Liver (tissue), 9 donors: ENCODE data around the gene MUC21. TPM values are rescaled to one million over a fixed set of nuclear protein-coding genes. Genes with fewer than 3 reads are reported as not detected.

Source experiments
- DNase-seq: peaks from one replicate; pipeline ENCODE4 v3.0.0-alpha.2; 2017; ENCODE audit warnings: low spot score
- H3K27ac ChIP-seq, 2 donors: one replicate each; pipeline ENCODE4 v1.7.0; 2013; ENCODE audit warnings: inconsistent platforms in 2 of 2, low read length in 2 of 2, control low read depth in 1 of 2, low read depth in 1 of 2, mild to moderate bottlenecking in 1 of 2
- H3K27me3 ChIP-seq, 4 donors: one replicate each; pipeline versions ENCODE4 v1.6.1 to v1.7.0; 2013; ENCODE audit warnings: low read length in 3 of 4, inconsistent platforms in 1 of 4, mild to moderate bottlenecking in 1 of 4, moderate library complexity in 1 of 4; ENCODE audit not compliant: control insufficient read depth in 4 of 4, insufficient read depth in 4 of 4
- H3K36me3 ChIP-seq, 4 donors: one replicate each; pipeline versions ENCODE4 v1.6.1 to v1.7.0; 2013; ENCODE audit warnings: low read length in 3 of 4, mild to moderate bottlenecking in 3 of 4, low read depth in 1 of 4, moderate library complexity in 1 of 4; ENCODE audit not compliant: control insufficient read depth in 4 of 4, insufficient read depth in 3 of 4
- H3K4me1 ChIP-seq, 4 donors: one replicate each; pipeline versions ENCODE4 v1.6.1 to v1.7.0; 2013; ENCODE audit warnings: low read length in 3 of 4, mild to moderate bottlenecking in 3 of 4, moderate library complexity in 1 of 4; ENCODE audit not compliant: control insufficient read depth in 4 of 4, insufficient read depth in 4 of 4
- H3K4me3 ChIP-seq, 3 donors: one replicate each; pipeline versions ENCODE4 v1.6.1 to v1.7.0; 2013; ENCODE audit warnings: low read length in 3 of 3, control low read depth in 1 of 3, low read depth in 1 of 3, mild to moderate bottlenecking in 1 of 3
- H3K9ac ChIP-seq, 2 donors: one replicate each; pipeline ENCODE4 v1.7.0; 2013; ENCODE audit warnings: low read length in 2 of 2, mild to moderate bottlenecking in 2 of 2, moderate library complexity in 2 of 2, control low read depth in 1 of 2, low read depth in 1 of 2
- H3K9me3 ChIP-seq, 4 donors: one replicate each; pipeline versions ENCODE4 v1.6.1 to v1.7.0; 2013; ENCODE audit warnings: low read length in 3 of 4; ENCODE audit not compliant: control insufficient read depth in 4 of 4
- CTCF ChIP-seq: fragments of 150-350 bp; IDR thresholded peaks from 2 replicates; pipeline ENCODE4 v1.5.1; 2017; ENCODE audit warnings: improper control_type of control experiment, low read depth, low read length; ENCODE audit not compliant: missing input control
- EGR1 ChIP-seq, 2 donors: IDR thresholded peaks; 2 replicates each; pipeline ENCODE4 v1.6.1; 2016 to 2018; ENCODE audit warnings: antibody characterized with exemption in 2 of 2, low read depth in 2 of 2
- FOXA1 ChIP-seq: IDR thresholded peaks from 2 replicates; pipeline ENCODE4 v1.6.1; 2016; ENCODE audit warnings: antibody characterized with exemption
- GABPA ChIP-seq, 2 donors: IDR thresholded peaks in 1 of 2; conservative IDR thresholded peaks in 1 of 2; 2 replicates each; pipeline ENCODE4 v1.6.1; 2016; ENCODE audit warnings: antibody characterized with exemption in 2 of 2, mild to moderate bottlenecking in 1 of 2, moderate library complexity in 1 of 2
- HNF4A ChIP-seq, 2 donors: conservative IDR thresholded peaks; 2 replicates each; pipeline ENCODE4 v1.6.1; 2016; ENCODE audit warnings: antibody characterized with exemption in 2 of 2, mild to moderate bottlenecking in 2 of 2
- HNF4G ChIP-seq: IDR thresholded peaks from 2 replicates; pipeline ENCODE4 v1.6.1; 2016; ENCODE audit warnings: antibody characterized with exemption
- JUND ChIP-seq, 2 donors: IDR thresholded peaks; 2 replicates each; pipeline ENCODE4 v1.6.1; 2016; ENCODE audit warnings: antibody characterized with exemption in 2 of 2
- NR2F2 ChIP-seq: IDR thresholded peaks from 2 replicates; pipeline ENCODE4 v1.6.1; 2016; ENCODE audit warnings: antibody characterized with exemption
- RAD21 ChIP-seq, 2 donors: IDR thresholded peaks; 2 replicates each; pipeline ENCODE4 v1.6.1; 2016; ENCODE audit warnings: antibody characterized with exemption in 2 of 2, mild to moderate bottlenecking in 2 of 2
- RXRA ChIP-seq, 2 donors: IDR thresholded peaks; 2 replicates each; pipeline ENCODE4 v1.6.1; 2017 to 2018; ENCODE audit warnings: antibody characterized with exemption in 2 of 2, mild to moderate bottlenecking in 1 of 2
- SP1 ChIP-seq: IDR thresholded peaks from 2 replicates; pipeline ENCODE4 v1.6.1; 2018; ENCODE audit warnings: antibody characterized with exemption, mild to moderate bottlenecking
- TAF1 ChIP-seq: conservative IDR thresholded peaks from 2 replicates; pipeline ENCODE4 v1.6.1; 2016; ENCODE audit warnings: antibody characterized with exemption, mild to moderate bottlenecking
- YY1 ChIP-seq: IDR thresholded peaks from 2 replicates; pipeline ENCODE4 v1.6.1; 2016; ENCODE audit warnings: antibody characterized with exemption, mild to moderate bottlenecking
- ZBTB33 ChIP-seq: IDR thresholded peaks from 2 replicates; pipeline ENCODE4 v1.6.1; 2016; ENCODE audit warnings: antibody characterized with exemption
- WGBS: extraction: QIAGEN DNeasy Blood & Tissue Kit; methylation state at CpG from one replicate; pipeline ENCODE4 v1.1.7; 2013; 5-methylcytosine and 5-hydroxymethylcytosine counted together
- polyA plus RNA-seq, 2 donors: library from polyadenylated mRNA; stranded (reverse) in 1 of 2; unstranded in 1 of 2; fragments of 200-250 nt in 1 of 2; fragments of >200 nt in 1 of 2; fragmentation: Nextera tagmentation in 1 of 2; extraction: Ambion mirVana in 1 of 2; gene quantifications; one replicate each; pipeline versions ENCODE4 v1.2.1 to v1.2.3, GENCODE V29; 2013 to 2015
- total RNA-seq, 2 donors: library from RNA; depleted of rRNA; stranded (reverse); fragments of >200 nt; gene quantifications; one replicate each; pipeline ENCODE4 v1.2.3, GENCODE V29; 2014
- TF ChIP-seq, protein P1 (sequence below): IDR thresholded peaks from 2 replicates; pipeline ENCODE4 v1.6.1; 2016; ENCODE audit warnings: antibody characterized with exemption
- donor health status: healthy.
- donor health status: healthy.
- donor health status: healthy.
- donor health status: healthy.
- donor health status: healthy.

The MUC21 gene
- total and polyA plus RNA-seq, 4 donors: 0.02 TPM; not detected in 3

DNA sequence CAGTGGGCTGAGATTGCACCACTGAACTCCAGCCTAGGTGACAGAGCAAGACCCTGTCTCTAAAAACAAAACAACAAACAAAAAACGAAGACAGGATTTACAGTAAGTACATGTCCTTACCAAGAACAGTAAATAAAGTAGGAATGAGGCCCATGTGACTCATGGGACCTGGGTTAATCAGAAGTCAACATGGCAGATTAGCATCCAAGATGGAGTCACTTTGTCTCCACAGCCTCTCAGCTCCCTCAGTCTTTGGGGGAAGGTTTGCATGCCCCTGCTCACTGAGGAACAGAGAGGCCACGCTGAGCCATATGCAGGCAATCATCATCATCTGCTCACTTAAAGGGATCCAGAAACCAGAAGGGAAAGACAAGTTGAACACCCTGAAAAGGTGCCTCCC lies 19.0 kb downstream of the MUC21 start:
- no peak for DNase-seq
- Histone ChIP-seq H3K9me3 (no peaks in the 10 kb centered on the region), H3K9ac (no peak overlapping the region), H3K4me1 (no peaks in the 10 kb centered on the region), H3K4me3 (no peak overlapping the region), H3K27ac (no peak overlapping the region), H3K36me3 (no peaks in the 10 kb centered on the region), H3K27me3 (no peaks in the 10 kb centered on the region)
- TF ChIP-seq, protein P1, sequence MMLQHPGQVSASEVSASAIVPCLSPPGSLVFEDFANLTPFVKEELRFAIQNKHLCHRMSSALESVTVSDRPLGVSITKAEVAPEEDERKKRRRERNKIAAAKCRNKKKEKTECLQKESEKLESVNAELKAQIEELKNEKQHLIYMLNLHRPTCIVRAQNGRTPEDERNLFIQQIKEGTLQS: no peak
- no peak for TF ChIP-seq FOXA1
- no peak for TF ChIP-seq YY1
- TF ChIP-seq RAD21 (IDR thresholded peaks at IDR 0.05): no peak
- no peak for TF ChIP-seq CTCF
- no peak for TF ChIP-seq EGR1 (IDR thresholded peaks at IDR 0.05; ENCODE audit: low read depth in 2 of 2)
- no peak for TF ChIP-seq SP1
- no peak for TF ChIP-seq GABPA (IDR thresholded peaks at IDR 0.05 in 1 of 2, conservative IDR thresholded peaks at IDR 0.05 in 1 of 2)
- no peak for TF ChIP-seq HNF4G
- no peak for TF ChIP-seq ZBTB33
- TF ChIP-seq RXRA (IDR thresholded peaks at IDR 0.05): no peak
- no peak for TF ChIP-seq HNF4A (conservative IDR thresholded peaks at IDR 0.05)
- TF ChIP-seq NR2F2: no peak
- TF ChIP-seq JUND (IDR thresholded peaks at IDR 0.05): no peak
- WGBS: 64% methylated on average over 2 of the region's 2 CpGs

GRCh38 chr6:31004794-31005193 lies 21.3 kb downstream of the MUC21 start:
- TF ChIP-seq SP1: no peak
- TF ChIP-seq, protein P1: no peak
- TF ChIP-seq FOXA1: no peak
- no peak for TF ChIP-seq RAD21 (IDR thresholded peaks at IDR 0.05)
- TF ChIP-seq TAF1: no peak
- no peak for TF ChIP-seq YY1
- 79% methylated on average over 4 of the region's 4 CpGs for WGBS
- no peaks in the 10 kb centered on the region for H3K36me3 ChIP-seq

More at GRCh38 chr6:31004794-31005193, 21.3 kb downstream of the MUC21 start:
- Histone ChIP-seq H3K27ac (no peak overlapping the region), H3K4me3 (no peak overlapping the region), H3K27me3 (no peaks in the 10 kb centered on the region), H3K9ac (no peak overlapping the region), H3K9me3 (no peaks in the 10 kb centered on the region), H3K4me1 (no peaks in the 10 kb centered on the region)
- DNase-seq: no peak
